DMS 273 (cell line): ENCODE measurements around the gene ALDH3B1.

ENCODE experiments used
- DNase-seq: peaks from one replicate; lab custom pipeline; 2025; ENCODE audit not compliant: unreplicated experiment; lab: John Stamatoyannopoulos, UW

ALDH3B1 gene

DNA sequence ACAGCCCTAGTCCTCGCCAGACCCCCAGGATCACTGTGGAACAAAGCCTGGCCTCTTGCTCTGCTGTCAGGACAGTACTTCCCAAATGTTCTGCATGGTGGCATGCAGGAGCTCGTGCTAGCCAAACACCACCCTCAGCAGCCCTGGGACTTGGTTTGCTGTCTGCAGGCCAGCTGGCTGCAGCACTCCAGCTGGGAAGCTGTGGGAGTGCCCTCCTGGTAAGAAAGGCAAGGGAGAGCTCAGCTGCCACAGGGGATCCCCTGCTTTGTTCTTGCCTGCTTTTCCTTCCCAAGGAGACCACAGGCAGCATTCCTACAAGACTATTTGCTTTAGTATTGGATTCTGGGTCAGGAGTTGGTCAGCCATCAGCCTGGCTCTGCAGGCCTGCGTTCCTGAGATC lies 56.6 kb downstream of the ALDH3B1 start:
- DNase-seq: no peak

DNA sequence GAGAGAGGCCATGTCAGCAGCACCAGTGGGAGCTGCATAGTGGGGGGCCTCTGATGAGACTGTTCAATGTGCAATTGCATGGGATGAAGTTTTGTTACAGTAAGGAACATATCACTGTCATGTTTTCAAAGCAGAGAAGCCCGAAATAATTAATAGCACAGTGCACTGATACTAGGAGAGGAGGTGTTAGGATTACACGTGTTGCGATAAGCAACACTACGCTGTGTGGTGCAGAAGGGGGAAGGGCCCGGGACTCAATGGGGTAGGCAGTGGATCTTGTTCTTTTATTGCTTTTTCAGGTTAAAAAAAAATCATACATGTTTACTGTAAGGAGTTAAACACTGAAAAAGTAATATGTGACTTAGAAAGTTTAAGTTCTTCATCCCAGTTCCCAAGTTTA lies 57.9 kb downstream of the ALDH3B1 start:
- DNase-seq: no peak

DNA sequence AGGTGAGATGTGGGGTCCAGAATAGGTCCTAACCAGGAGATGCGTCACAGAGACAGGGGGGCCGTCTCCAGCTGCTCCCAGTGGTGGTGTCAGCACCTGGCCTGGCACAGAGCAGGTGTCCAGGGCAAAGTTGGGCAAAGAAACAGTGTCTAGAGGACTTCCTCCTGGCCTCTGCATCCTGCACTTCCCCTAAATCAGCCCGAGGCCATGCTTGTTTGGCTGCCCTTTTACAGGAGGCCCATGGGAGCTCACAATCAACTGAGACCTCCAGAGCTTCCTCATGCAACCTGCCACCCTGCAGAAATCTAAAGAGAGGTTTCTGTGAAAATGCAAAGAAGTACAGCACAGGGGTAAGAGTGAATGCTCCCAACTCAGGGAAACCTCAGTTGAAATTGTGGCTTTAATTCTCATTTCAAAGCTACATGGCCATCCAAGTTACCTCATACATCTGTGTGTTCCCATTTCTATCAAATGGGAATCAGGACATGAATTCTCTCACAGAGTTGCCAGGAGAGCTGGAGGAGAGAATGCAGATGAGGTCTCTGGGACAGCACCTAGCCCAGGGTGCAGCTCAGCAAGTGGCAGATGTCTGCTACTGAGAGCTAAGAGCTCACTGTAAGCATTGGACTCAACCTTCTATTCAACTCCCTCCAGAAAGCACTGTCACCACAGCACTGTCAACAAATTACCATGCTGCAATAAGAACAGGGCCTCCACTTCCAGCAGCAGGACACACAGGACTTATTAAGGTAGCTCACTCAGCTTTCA lies 61.3 kb downstream of the ALDH3B1 start:
- DNase-seq: no peak

DNA sequence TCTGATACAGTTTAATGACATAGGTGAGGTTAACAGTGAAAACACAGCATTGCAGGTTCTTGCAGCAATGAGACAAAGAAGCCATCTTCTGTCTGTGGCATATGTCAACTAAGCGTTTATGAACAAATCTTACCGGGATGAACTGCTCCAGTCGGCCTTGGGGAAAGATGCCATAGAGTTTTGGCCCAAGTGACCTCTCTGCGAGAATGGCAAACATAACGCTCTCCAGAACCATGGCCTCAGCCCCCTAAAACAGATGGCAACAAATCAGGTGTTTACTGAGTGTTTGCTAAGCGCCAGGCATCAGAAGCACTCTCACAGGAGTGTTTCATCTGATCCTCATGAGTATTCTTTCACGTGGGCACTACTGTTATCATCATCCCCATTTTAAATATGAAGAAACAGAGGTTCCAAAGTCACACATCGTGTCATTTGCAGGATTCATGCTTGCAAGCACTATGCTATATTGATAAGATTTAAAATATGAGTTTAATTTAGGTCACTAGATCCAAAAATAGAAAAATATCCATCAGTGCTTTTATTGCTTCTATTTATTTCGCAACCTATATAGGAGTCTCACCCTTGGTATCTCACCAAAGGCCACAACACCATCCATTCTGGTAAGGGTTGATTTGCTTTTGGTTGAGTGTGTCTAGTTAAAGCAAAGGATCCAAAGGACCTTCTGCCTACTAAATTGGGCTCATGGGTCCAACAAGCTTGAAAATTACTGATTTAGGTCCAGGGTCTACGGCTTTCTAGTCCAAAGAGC lies 64.6 kb downstream of the ALDH3B1 start:
- DNase-seq: no peak

DNA sequence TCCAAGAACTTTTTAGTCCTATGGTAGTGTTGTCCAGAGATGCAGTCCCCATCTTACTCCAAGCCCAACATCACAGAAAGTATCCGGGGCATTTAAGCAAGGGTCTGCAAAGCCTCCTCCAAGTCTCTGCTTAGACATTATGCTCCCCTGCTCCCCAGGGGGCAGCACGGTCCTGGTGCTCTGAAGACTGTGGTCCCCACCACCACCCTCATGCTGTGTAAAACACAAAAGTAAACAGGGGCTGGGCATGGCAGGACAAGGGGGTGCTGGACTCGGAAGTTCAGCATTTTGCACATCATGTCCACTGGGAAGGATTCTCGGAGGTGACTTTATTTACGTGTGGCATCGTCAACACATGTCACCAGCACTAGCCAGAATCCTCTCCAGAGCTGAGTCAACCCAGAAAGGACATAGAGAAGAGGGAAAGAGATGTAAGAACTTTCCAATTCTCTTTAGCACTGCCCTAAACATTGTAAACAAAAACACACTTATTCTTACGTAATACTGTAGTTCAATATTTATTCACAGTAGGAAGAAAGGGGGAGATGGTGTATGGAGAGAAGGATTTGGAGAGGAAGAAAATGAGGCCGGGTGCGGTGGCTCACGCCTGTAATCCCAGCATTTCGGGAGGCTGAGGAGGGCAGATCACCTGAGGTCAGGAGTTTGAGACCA lies 66.4 kb downstream of the ALDH3B1 start:
- no peak for DNase-seq

DNA sequence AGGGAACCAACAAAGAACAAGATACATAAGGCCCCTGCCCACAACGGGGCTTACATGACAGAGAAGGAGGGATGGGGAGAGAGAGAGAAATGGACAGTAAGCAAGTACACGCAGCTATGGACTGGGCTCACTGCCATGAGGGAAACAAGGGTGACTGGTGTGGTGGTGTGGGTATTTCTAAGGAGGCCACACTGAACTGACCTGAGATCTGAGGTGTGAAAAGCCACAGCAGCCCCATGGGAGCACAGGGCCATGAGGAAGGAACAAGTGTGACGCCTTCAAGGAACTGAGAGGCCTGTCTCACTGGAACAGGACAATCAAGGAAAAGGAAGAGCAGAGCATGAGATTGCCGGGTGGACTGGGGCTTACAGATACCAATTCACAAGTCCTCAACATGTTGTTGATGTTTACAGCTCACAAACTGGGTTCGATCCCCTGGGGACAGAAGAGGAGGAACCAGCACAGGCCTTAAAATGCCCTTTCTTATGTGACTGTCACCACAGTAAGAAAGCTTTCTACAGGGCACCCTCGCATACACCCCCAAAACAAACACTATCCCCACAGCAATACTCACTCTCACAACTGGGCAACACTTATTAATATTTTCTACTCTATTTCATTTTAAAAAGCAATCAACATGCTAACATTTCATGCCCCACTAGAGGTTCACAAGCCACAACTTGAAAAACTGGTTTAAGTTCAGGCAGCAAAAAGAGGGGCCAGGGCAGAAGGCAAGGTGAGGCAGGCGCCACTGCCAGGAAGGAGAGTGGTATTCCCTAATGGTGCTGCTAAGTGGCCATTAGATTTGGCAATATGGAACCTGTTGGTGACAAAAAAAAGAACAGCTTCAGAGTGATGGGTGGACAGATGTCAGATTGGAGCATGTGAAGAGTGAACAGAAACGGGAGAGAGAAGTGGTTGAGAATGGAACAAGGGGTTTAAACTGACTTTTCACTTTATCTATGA lies 67.8 kb downstream of the ALDH3B1 start:
- DNase-seq: no peak
